ENCODE measurements around the gene OR2V1.
A peak's percentile ranks its signal among the peaks of the same experiment; 100 is the strongest.
"Not testable (repeated sequence)": the region's sequence is repeated elsewhere in the genome, so short reads cannot be mapped to it uniquely, and the experiment has no call there.

The OR2V1 gene

GRCh38 chr5:181133083-181133482 is 2.1 kb upstream of the OR2V1 start:
- DNase-seq (ENCODE audit: low spot score) = no peak
- no peak for TF ChIP-seq CTCF (IDR thresholded peaks at IDR 0.05)
- no peak overlapping the region for H3K27ac ChIP-seq
- H3K4me3 ChIP-seq = no peak overlapping the region

GRCh38 chr5:181131514-181131913 is 545 bp upstream of the OR2V1 start:
- no peak for TF ChIP-seq CTCF (IDR thresholded peaks at IDR 0.05)
- no peak overlapping the region for H3K27ac ChIP-seq
- peak; percentile 19 for DNase-seq (ENCODE audit: low spot score)
- no peak overlapping the region for H3K4me3 ChIP-seq

DNA sequence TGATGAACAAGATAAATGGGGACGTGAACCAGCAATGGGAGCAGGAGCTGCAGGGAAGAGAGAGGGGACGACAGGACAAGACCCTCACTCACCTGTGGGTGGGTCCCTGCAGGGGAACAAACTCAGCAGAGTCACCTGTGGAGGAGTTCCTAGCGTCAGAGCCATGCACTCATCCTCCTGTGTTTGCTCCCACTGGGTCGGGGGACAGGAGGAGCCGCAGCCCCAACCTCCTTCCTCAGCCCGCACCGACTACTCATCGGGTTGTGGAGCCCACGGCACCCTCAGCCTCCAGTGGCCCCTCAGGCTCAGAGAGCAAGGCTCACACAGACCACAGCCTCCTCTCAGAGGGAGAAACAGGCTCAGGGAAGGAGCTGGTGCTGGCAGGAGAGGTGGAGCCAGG is 888 bp downstream of the OR2V1 start:
- peak; percentile 55 for DNase-seq (ENCODE audit: low spot score)
- not testable (repeated sequence) for H3K4me3 ChIP-seq, H3K27ac ChIP-seq

GRCh38 chr5:181129601-181130000 is 1.4 kb downstream of the OR2V1 start:
- DNase-seq (ENCODE audit: low spot score) = no peak

GRCh38 chr5:181127907-181128626 is 2.9 kb downstream of the OR2V1 start:
- TF ChIP-seq CTCF (IDR thresholded peaks at IDR 0.05) = no peak

More at GRCh38 chr5:181129601-181130000, 1.4 kb downstream of the OR2V1 start:
- TF ChIP-seq CTCF (IDR thresholded peaks at IDR 0.05) = no peak
- no peak overlapping the region for H3K4me3 ChIP-seq
- no peak overlapping the region for H3K27ac ChIP-seq

DNA sequence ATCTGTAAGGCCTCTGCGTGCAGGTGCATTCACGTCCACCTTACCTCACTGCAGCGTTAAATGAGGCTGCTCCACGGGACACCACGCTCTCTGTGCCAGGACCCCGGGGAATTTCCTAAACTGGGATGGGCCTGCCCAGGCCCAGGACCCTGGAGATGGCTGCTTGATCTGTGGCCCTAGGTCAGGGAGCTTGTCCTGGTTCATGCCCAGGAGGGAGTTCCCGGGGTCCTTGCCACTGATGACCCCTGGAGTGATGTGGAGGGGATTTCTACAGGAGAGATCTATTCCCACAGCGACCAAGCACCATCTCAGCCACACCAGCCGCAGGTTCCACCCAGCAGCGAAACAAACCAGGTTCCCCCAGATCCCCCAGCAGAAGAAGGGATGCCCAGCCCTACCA is 3.5 kb downstream of the OR2V1 start:
- Histone ChIP-seq H3K4me3 (no peak overlapping the region), H3K27ac (no peak overlapping the region)
- peak; percentile 68 for DNase-seq (ENCODE audit: low spot score)
- no peak for TF ChIP-seq CTCF (IDR thresholded peaks at IDR 0.05)

More at GRCh38 chr5:181127907-181128626, 2.9 kb downstream of the OR2V1 start:
- H3K4me3 ChIP-seq = no peak overlapping the region
- peak; percentile 58 for DNase-seq (ENCODE audit: low spot score)
- no peak overlapping the region for H3K27ac ChIP-seq

DNA sequence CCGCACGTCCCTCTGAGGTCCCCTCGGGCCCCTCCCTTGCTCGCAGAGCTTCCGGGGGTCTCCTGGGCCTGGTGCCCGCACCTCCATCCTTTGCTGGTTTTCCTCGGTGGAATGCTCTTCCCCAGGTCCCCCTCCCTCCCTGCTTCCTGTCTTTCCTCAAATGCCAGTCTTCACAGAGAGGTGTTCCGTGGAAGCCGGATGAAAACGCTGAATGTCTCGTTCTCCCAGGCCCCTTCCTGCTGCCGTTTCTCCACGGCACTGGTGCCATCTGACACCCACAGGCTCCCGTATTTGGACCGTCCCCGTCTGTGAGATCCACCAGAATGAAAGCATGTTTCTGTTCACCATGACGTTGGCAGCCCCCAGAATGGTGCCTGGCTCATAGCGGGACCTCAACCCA is 4.1 kb downstream of the OR2V1 start:
- H3K4me3 ChIP-seq = no peak overlapping the region
- TF ChIP-seq CTCF (IDR thresholded peaks at IDR 0.05) = no peak
- no peak overlapping the region for H3K27ac ChIP-seq
- no peak for DNase-seq (ENCODE audit: low spot score)

Data from coronary artery (tissue), 2 donors.